Body of pancreas (tissue), 4 donors: Measurements from ENCODE around the gene MOK.

ENCODE experiments used
- CTCF ChIP-seq, 7 experiments: fragments of 450-650 bp in 4 of 7; fragments of 200-600 bp in 3 of 7; sonication (generic) in 3 of 7; IDR thresholded peaks; one replicate each; pipeline ENCODE4 v1.5.1; 2016 to 2019; ENCODE audit warnings: antibody characterized with exemption in 7 of 7
- POLR2A ChIP-seq, 3 donors: fragments of 450-650 bp; IDR thresholded peaks; one replicate each; pipeline ENCODE4 v1.6.1; 2016; ENCODE audit warnings: antibody characterized with exemption in 3 of 3, mild to moderate bottlenecking in 2 of 3

DNA sequence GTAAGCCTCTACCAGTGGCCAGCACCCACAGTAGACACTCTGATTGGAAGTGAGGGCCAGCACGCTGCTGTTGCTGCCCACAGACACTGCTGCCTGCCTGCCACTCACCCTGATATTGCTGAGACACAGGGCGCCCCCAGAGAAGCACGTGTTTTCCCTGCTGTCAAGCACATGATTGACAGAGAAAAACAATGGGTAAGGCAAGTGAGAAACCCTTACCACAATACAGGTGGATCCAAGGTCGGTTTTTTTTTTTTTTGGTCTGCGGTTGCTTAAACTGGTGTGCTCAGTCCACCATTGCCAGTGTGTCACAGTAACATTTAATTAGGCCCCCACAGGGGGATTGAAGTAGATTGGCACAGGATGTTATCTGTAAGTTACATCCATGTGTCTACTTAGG, 99.4 kb downstream of the MOK start:
- TF ChIP-seq CTCF (IDR thresholded peaks at IDR 0.05) (no peak), POLR2A (IDR thresholded peaks at IDR 0.05) (no peak)
